ENCODE results near the gene TMEM132C.

The TMEM132C gene

GRCh38 chr12:128548949-128549348 lies 282.0 kb downstream of the TMEM132C start:
- peaks cover 2% of the 10 kb centered on the region for H3K4me1 ChIP-seq (ENCODE audit: control insufficient read depth, insufficient read depth, low read length)
- H3K36me3 ChIP-seq (ENCODE audit: control insufficient read depth, insufficient read depth, low read length): no peaks in the 10 kb centered on the region
- H3K9ac ChIP-seq (ENCODE audit: low read depth, low read length): no peak overlapping the region
- peaks cover 3% of the 10 kb centered on the region for H3K27me3 ChIP-seq (ENCODE audit: control insufficient read depth, insufficient read depth, low read length)
- no peak overlapping the region for H3K4me3 ChIP-seq (ENCODE audit: low read depth, low read length)
- H3K9me3 ChIP-seq (ENCODE audit: control insufficient read depth, insufficient read depth, low read length): no peaks in the 10 kb centered on the region

GRCh38 chr12:128549601-128550218 lies 282.7 kb downstream of the TMEM132C start:
- no peak overlapping the region for H3K4me3 ChIP-seq (ENCODE audit: low read depth, low read length)
- no peaks in the 10 kb centered on the region for H3K36me3 ChIP-seq (ENCODE audit: control insufficient read depth, insufficient read depth, low read length)
- no peak overlapping the region for H3K9ac ChIP-seq (ENCODE audit: low read depth, low read length)
- H3K9me3 ChIP-seq (ENCODE audit: control insufficient read depth, insufficient read depth, low read length): no peaks in the 10 kb centered on the region
- H3K27me3 ChIP-seq (ENCODE audit: control insufficient read depth, insufficient read depth, low read length): peaks cover 4% of the 10 kb centered on the region
- H3K4me1 ChIP-seq (ENCODE audit: control insufficient read depth, insufficient read depth, low read length): peaks cover 2% of the 10 kb centered on the region

DNA sequence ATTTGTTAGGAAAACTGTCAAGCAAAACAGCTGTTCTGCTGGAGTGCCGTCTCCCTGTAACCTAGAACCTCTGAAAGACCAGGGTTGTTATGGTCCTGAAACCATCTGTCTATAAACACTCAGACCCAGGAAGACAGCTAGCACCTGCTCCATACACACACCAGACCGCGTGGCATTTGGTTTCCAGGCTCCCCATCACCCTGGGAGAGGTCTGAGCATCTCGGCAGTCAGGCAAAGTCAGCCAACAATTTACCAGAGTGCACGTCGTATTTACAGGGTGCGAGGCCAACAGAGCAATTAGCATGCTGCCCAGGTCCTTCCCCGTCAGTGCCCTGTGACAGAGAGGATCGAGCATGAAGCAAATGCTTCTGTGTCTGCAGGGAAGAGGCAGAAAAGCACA lies 284.3 kb downstream of the TMEM132C start:
- H3K9ac ChIP-seq (ENCODE audit: low read depth, low read length): no peak overlapping the region
- H3K4me1 ChIP-seq (ENCODE audit: control insufficient read depth, insufficient read depth, low read length): peaks cover 2% of the 10 kb centered on the region
- no peaks in the 10 kb centered on the region for H3K36me3 ChIP-seq (ENCODE audit: control insufficient read depth, insufficient read depth, low read length)
- H3K9me3 ChIP-seq (ENCODE audit: control insufficient read depth, insufficient read depth, low read length): no peaks in the 10 kb centered on the region
- no peak overlapping the region for H3K4me3 ChIP-seq (ENCODE audit: low read depth, low read length)
- peaks cover 6% of the 10 kb centered on the region for H3K27me3 ChIP-seq (ENCODE audit: control insufficient read depth, insufficient read depth, low read length)

- Histone ChIP-seq H3K9me3 (ENCODE audit: control insufficient read depth, insufficient read depth, low read length) (no peaks in the 10 kb centered on the region), H3K27me3 (ENCODE audit: control insufficient read depth, insufficient read depth, low read length) (peaks cover 6% of the 10 kb centered on the region), H3K4me1 (ENCODE audit: control insufficient read depth, insufficient read depth, low read length) (peaks cover 2% of the 10 kb centered on the region), H3K4me3 (ENCODE audit: low read depth, low read length) (no peak overlapping the region), H3K36me3 (ENCODE audit: control insufficient read depth, insufficient read depth, low read length) (no peaks in the 10 kb centered on the region), H3K9ac (ENCODE audit: low read depth, low read length) (no peak overlapping the region)
These were observed 287.8 kb downstream of the TMEM132C start for GRCh38 chr12:128554546-128555304.

- H3K27me3 ChIP-seq (ENCODE audit: control insufficient read depth, insufficient read depth, low read length): peaks cover 3% of the 10 kb centered on the region
- H3K4me3 ChIP-seq (ENCODE audit: low read depth, low read length): no peak overlapping the region
- no peaks in the 10 kb centered on the region for H3K9me3 ChIP-seq (ENCODE audit: control insufficient read depth, insufficient read depth, low read length)
These were observed 290.3 kb downstream of the TMEM132C start for GRCh38 chr12:128557231-128557630.

GRCh38 chr12:128564956-128565355 lies 298.0 kb downstream of the TMEM132C start:
- Histone ChIP-seq H3K9me3 (ENCODE audit: control insufficient read depth, insufficient read depth, low read length) (no peaks in the 10 kb centered on the region), H3K4me3 (ENCODE audit: low read depth, low read length) (no peak overlapping the region), H3K36me3 (ENCODE audit: control insufficient read depth, insufficient read depth, low read length) (no peaks in the 10 kb centered on the region), H3K9ac (ENCODE audit: low read depth, low read length) (no peak overlapping the region), H3K4me1 (ENCODE audit: control insufficient read depth, insufficient read depth, low read length) (no peaks in the 10 kb centered on the region), H3K27me3 (ENCODE audit: control insufficient read depth, insufficient read depth, low read length) (no peaks in the 10 kb centered on the region)

More at GRCh38 chr12:128557231-128557630, 290.3 kb downstream of the TMEM132C start:
- Histone ChIP-seq H3K4me1 (ENCODE audit: control insufficient read depth, insufficient read depth, low read length) (no peaks in the 10 kb centered on the region), H3K9ac (ENCODE audit: low read depth, low read length) (no peak overlapping the region), H3K36me3 (ENCODE audit: control insufficient read depth, insufficient read depth, low read length) (no peaks in the 10 kb centered on the region)

GRCh38 chr12:128567730-128568129 lies 300.8 kb downstream of the TMEM132C start:
- H3K4me1 ChIP-seq (ENCODE audit: control insufficient read depth, insufficient read depth, low read length): no peaks in the 10 kb centered on the region
- no peaks in the 10 kb centered on the region for H3K9me3 ChIP-seq (ENCODE audit: control insufficient read depth, insufficient read depth, low read length)
- peaks cover 4% of the 10 kb centered on the region for H3K36me3 ChIP-seq (ENCODE audit: control insufficient read depth, insufficient read depth, low read length)
- H3K4me3 ChIP-seq (ENCODE audit: low read depth, low read length): no peak overlapping the region
- no peak overlapping the region for H3K9ac ChIP-seq (ENCODE audit: low read depth, low read length)
- no peaks in the 10 kb centered on the region for H3K27me3 ChIP-seq (ENCODE audit: control insufficient read depth, insufficient read depth, low read length)

DNA sequence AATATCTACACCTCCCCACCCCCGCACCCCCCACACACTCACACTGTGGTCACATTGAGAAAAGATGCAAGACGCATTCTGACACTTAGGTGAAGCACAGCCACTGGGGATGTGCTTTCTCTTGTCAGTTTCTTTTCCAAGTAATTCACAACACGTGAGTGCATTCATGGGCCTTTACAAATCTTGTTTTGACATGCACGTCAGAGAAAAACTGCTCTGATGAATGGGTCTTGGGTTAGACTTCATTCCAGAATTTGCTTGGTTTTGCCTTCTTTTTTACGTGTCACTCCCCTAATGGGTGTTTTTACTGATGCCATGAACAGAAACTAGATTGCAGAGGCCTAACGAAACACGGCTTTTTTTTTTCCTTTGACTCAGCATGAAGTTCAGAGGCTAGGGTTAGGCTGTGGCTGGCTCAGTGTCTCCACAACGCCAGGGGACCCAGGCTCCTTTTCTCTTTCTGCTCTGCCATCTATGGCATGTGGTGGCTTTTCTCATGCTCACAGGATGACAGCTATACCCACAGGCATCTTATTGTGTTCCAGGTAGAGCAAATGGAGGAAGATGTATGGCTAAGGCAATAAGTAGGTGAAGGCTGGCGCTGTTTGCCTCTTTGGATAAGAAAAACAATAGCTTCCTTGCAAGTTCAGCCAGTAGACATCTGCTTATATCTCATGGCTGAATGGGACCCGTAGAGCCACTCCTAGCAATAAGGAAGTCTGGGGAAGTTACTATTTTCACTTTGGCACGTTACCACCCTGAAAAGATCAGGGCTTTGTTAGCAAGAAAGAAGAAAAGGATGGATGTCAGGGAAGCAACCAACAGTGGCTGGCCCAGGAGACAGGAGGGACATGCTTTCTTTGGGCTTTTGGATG lies 303.5 kb downstream of the TMEM132C start:
- Histone ChIP-seq H3K36me3 (ENCODE audit: control insufficient read depth, insufficient read depth, low read length) (peaks cover 4% of the 10 kb centered on the region), H3K9ac (ENCODE audit: low read depth, low read length) (no peak overlapping the region), H3K4me3 (ENCODE audit: low read depth, low read length) (no peak overlapping the region), H3K27me3 (ENCODE audit: control insufficient read depth, insufficient read depth, low read length) (no peaks in the 10 kb centered on the region), H3K9me3 (ENCODE audit: control insufficient read depth, insufficient read depth, low read length) (no peaks in the 10 kb centered on the region), H3K4me1 (ENCODE audit: control insufficient read depth, insufficient read depth, low read length) (no peaks in the 10 kb centered on the region)

DNA sequence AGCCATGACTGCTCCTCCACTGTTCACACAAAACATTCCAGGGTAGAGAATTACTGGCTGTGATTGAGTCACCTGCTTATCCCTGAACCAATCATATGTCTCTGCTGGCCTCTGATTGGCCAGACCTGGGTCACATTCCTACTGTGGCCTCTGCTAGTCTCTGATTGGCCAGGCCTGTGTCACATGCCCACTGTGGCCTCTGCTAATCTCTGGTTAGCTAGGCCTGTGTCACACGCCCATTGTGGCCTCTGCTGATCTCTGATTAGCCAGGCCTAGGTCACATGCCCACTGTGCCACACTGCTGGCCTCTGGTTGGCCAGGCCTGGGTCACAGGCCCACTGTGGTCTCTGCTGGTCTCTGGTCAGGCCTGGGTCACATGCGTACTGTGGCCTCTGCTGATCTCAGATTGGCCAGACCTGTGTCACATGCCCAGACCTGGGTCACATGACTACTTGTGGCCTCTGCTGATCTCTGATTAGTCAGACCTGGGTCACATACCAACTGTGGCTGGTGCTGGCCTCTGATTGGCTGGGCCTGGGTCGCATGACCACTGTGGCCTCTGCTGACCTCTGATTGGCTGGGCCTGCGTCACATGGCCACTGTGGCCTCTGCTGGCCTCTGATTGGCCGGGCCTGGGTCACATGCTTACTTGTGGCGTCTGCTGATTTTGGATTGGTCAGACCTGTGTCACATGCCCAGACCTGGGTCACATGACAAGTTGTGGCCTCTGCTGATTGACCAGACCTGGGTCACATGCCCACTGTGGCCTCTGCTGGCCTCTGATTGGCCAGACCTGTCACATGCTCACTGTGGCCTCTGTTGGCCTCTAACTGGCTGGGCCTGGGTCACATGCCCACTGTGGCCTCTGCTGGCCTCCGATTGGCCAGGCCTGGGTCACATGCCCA lies 305.2 kb downstream of the TMEM132C start:
- Histone ChIP-seq H3K4me1 (ENCODE audit: control insufficient read depth, insufficient read depth, low read length) (no peaks in the 10 kb centered on the region), H3K4me3 (ENCODE audit: low read depth, low read length) (no peak overlapping the region), H3K36me3 (ENCODE audit: control insufficient read depth, insufficient read depth, low read length) (peaks cover 4% of the 10 kb centered on the region), H3K9ac (ENCODE audit: low read depth, low read length) (no peak overlapping the region), H3K9me3 (ENCODE audit: control insufficient read depth, insufficient read depth, low read length) (no peaks in the 10 kb centered on the region), H3K27me3 (ENCODE audit: control insufficient read depth, insufficient read depth, low read length) (no peaks in the 10 kb centered on the region)

DNA sequence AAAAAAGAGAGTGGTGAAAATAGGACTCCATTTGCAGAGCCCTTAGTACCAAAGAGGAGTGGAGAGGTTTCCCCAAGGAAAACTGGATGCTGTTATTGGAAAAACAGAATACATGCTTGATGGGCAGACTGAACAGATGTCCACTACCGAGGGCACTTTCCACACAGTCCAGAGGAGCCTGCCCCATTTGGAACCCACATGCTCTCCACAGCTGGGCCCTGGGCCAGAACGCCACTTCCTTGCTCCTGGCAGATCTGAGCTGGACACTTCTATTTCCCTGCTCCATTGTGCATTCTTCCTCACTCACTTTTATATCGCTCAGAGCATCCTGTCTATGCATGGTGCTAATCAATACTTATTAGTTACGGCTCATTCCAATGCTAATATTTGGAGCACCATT lies 306.9 kb downstream of the TMEM132C start:
- no peaks in the 10 kb centered on the region for H3K9me3 ChIP-seq (ENCODE audit: control insufficient read depth, insufficient read depth, low read length)
- H3K27me3 ChIP-seq (ENCODE audit: control insufficient read depth, insufficient read depth, low read length): no peaks in the 10 kb centered on the region
- no peak overlapping the region for H3K4me3 ChIP-seq (ENCODE audit: low read depth, low read length)
- H3K36me3 ChIP-seq (ENCODE audit: control insufficient read depth, insufficient read depth, low read length): peaks cover 4% of the 10 kb centered on the region
- H3K4me1 ChIP-seq (ENCODE audit: control insufficient read depth, insufficient read depth, low read length): no peaks in the 10 kb centered on the region
- H3K9ac ChIP-seq (ENCODE audit: low read depth, low read length): no peak overlapping the region

DNA sequence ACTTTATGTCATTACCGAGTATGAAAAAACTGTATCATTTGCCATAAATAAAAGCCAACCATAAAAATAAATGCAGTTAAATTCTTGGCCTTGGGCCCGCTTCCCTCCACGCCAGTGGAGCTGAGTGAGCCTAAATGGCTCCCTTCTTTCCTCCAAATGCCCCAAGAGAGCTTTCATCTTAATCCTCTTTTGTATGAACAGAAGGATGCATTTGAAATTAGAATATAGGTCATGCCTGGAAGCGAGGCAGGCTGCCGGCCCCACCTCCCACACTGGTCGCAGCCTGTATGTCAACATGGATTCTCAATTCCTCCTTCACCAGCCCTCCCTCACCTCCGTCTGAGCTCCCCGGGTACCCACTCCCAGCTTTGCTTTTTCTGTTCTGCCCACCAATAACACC lies 311.1 kb downstream of the TMEM132C start:
- Histone ChIP-seq H3K4me1 (ENCODE audit: control insufficient read depth, insufficient read depth, low read length) (no peaks in the 10 kb centered on the region), H3K27me3 (ENCODE audit: control insufficient read depth, insufficient read depth, low read length) (no peaks in the 10 kb centered on the region), H3K4me3 (ENCODE audit: low read depth, low read length) (no peak overlapping the region), H3K36me3 (ENCODE audit: control insufficient read depth, insufficient read depth, low read length) (no peaks in the 10 kb centered on the region), H3K9me3 (ENCODE audit: control insufficient read depth, insufficient read depth, low read length) (no peaks in the 10 kb centered on the region), H3K9ac (ENCODE audit: low read depth, low read length) (no peak overlapping the region)
